NCI-H1417 treated with DMSO at 0.1 percent for 48 hours (cell line): Measurements from ENCODE around the gene CCDC27.
"Not testable (repeated sequence)": the region's sequence is repeated elsewhere in the genome, so short reads cannot be mapped to it uniquely, and the experiment has no call there.

Source experiments
- DNase-seq: peaks from one replicate; lab custom pipeline; 2025; lab: John Stamatoyannopoulos, UW

CCDC27 gene

GRCh38 chr1:3718764-3719163 lies 33.5 kb upstream of the CCDC27 start:
- DNase-seq: no peak

- DNase-seq: no peak
Observed at GRCh38 chr1:3721955-3722465, 30.2 kb upstream of the CCDC27 start.

GRCh38 chr1:3722846-3723245 lies 29.4 kb upstream of the CCDC27 start:
- no peak for DNase-seq

- not testable (repeated sequence) for DNase-seq
Observed at GRCh38 chr1:3724416-3725030, 27.7 kb upstream of the CCDC27 start.

- no peak for DNase-seq
Observed at GRCh38 chr1:3725366-3725765, 26.9 kb upstream of the CCDC27 start.

GRCh38 chr1:3727042-3727824 lies 25.0 kb upstream of the CCDC27 start:
- no peak for DNase-seq

GRCh38 chr1:3727825-3728776 lies 24.1 kb upstream of the CCDC27 start:
- DNase-seq: no peak

- DNase-seq: no peak
Observed at GRCh38 chr1:3729594-3730542, 22.4 kb upstream of the CCDC27 start.

- no peak for DNase-seq
Observed at GRCh38 chr1:3730543-3731247, 21.6 kb upstream of the CCDC27 start.

GRCh38 chr1:3731583-3732433 lies 20.4 kb upstream of the CCDC27 start:
- DNase-seq: no peak

- no peak for DNase-seq
Observed at GRCh38 chr1:3732434-3733093, 19.7 kb upstream of the CCDC27 start.

- DNase-seq: no peak
Observed at GRCh38 chr1:3733094-3733882, 19.0 kb upstream of the CCDC27 start.

GRCh38 chr1:3733883-3734589 lies 18.2 kb upstream of the CCDC27 start:
- DNase-seq: no peak

GRCh38 chr1:3734602-3735001 lies 17.6 kb upstream of the CCDC27 start:
- no peak for DNase-seq

- DNase-seq: no peak
Observed at GRCh38 chr1:3735027-3735681, 17.1 kb upstream of the CCDC27 start.

GRCh38 chr1:3735688-3736087 lies 16.6 kb upstream of the CCDC27 start:
- no peak for DNase-seq

- DNase-seq: no peak
Observed at GRCh38 chr1:3736131-3736561, 16.1 kb upstream of the CCDC27 start.
